HG03060 (cell line): Measurements from ENCODE around the gene MCC.

Source experiments
- ATAC-seq: cut with Tn5 transposase; IDR thresholded peaks from one replicate; pipeline ENCODE4 v1.9.1; 2021; ENCODE audit warnings: low read depth, moderate number of reproducible peaks; ENCODE audit not compliant: unreplicated experiment

Gene MCC

DNA sequence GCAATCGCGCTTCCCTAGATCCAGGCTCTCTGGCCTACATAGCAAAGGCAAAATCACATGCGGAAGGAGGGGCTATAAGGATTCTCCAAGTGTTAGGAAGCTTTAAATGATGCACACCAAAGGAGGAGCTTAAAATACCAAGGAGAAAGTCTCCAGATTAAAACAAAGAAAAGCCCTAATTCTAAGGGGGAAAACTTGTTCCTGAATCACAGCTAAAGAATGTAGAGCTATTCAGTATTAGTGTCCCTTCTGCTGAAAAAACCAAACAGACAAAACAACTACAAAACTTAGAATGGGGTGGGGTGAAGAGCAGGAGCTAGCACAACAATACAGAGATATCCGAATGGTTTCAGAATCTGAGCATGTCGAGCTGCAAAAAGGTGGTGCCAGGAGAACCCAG lies 297.9 kb downstream of the MCC start:
- no peak for ATAC-seq

DNA sequence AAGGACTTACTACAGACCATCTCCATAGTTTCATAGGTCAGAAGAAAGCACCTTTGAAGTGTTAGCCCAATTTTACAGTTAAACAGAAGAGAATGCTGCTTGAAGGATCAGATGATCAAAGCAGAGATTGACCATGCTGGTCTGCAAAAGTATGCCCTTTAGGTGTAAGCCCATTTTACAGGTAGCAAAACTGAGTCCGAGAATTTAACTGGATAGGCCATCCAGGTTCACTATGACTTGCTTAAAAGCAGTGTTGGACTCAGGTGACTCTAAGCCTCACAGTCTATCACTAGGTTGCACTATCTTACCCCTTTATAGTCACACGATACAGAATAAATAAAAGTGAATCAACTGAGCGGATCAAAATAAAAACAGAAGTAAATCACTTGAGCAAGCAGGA lies 299.0 kb downstream of the MCC start:
- ATAC-seq = no peak

- ATAC-seq = no peak
Observed at GRCh38 chr5:113188436-113188835, 299.8 kb downstream of the MCC start.

DNA sequence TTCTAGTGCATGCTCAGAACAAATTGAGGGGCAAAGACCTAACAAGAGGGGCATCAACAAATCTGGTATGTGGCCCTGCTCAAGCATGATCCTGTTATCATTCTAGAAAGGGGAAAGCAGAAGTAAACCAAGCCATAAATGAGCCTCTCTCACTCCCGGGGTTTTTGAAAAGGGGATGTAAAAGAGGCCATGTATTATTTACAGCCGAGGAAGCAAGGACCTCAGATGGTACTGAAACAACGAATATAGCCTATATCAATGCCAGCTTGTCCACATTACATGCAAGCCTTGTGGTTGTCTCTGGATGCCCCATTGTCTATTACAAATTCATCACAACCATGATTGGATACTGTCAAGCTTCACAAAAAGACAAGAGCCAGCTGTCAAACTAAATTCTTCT lies 300.3 kb downstream of the MCC start:
- no peak for ATAC-seq

DNA sequence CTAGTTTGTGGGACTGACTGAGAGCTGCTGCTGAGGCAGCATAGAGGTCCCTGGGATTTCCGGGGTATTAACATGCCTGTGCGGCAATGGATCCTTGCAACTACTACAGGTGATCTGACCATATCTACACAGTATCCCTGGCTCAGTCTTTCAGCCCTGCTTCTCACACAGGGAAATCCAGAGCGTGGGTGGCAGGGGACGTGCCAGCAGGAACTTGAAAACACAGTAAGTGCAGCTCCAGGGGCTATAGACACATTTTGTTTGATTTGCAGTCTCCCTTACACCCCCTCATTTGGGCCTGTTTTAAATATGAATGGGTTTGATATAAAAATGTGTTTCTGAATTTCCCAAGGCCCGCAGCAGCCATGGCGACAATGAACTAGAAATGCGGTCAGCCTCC lies 302.2 kb downstream of the MCC start:
- ATAC-seq = no peak

GRCh38 chr5:113183694-113184093 lies 304.6 kb downstream of the MCC start:
- ATAC-seq = no peak

- no peak for ATAC-seq
Observed at GRCh38 chr5:113182658-113183344, 305.5 kb downstream of the MCC start.

DNA sequence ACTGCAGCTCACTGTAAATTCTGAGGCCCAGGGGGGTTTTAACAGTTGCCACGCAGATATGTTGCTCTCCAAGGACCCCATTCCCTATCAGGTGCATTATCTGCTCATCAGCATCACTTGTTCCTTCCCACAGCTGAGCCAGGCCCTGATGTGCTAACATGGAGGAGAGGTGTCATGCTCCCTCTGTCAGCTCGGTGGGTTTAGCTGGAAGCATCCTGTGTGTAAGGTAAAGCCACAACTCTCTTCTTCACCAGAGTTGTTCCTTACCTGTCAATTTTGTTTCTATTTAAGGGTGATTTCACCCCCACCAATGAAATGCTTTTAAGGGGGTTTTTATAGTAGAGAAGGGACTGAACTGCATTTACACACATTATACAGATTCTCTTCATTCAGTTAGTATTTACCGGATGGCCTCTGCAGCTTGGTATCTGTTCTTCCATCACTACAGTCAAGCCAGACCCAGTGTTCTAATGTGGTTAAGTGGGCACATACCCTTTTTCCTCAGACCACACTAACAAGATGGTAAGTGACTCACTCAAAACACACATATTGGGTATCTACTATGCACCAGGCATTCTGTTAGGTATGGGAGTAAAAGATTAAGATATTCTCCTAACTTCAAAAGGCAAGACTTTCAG lies 306.3 kb downstream of the MCC start:
- ATAC-seq = no peak

DNA sequence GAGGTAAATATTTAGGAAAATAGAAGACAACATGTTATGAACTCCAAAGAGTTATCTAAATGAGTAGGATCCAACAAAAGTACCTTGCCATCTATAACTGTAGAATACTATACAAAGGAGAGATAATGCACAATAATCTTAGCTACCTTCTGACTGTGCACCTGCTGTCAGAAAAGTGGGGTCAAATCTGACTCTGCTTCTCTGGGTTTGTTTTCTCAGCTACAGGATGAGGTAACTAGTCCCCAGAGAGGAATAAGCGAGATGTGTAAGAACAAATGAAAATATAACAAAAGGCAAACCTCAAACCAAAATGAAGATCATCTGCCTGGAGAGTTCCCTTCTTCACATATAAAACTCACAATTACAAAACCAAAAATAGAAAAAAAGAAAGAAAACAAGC lies 306.8 kb downstream of the MCC start:
- no peak for ATAC-seq

DNA sequence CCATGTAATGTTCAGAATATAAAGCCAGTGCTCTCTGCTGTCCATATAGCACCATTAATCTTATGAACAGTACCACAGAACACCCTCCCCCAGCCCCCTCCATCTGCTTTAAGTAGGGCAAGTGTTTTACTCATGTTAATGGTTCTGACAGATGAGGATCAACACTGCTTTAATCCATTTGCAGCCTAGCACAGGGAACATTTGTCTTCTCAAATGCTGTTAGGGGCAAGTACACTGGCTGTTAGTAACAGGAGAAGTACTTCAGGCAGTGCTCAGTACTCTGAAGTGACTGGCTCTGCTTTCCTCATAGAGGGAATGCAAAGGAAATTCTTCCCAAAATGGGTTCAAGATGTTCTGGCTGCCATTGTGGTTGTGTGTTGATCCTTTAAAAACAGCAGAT lies 309.1 kb downstream of the MCC start:
- no peak for ATAC-seq

GRCh38 chr5:113178073-113178779 lies 310.0 kb downstream of the MCC start:
- no peak for ATAC-seq

DNA sequence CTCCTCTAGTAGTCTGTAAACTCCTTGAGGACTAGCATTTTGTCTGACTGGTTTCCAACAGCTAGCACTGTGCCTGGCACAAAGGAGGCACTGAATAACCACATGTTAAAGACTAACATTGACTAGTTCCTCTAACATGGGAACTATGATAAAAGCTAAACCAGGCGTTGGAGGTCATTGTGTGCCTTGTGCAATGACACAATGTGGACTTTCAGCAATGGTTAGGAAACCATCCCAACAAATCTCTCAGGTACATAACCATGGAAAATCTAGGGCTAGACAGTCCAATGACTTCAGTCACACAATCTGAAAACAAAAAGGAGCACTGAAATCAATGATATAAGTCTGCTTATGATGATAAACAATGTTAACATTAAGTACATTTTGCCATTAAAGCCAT lies 311.0 kb downstream of the MCC start:
- ATAC-seq = no peak

- no peak for ATAC-seq
Observed at GRCh38 chr5:113176734-113177133, 311.5 kb downstream of the MCC start.

GRCh38 chr5:113176196-113176595 lies 312.1 kb downstream of the MCC start:
- ATAC-seq = no peak

DNA sequence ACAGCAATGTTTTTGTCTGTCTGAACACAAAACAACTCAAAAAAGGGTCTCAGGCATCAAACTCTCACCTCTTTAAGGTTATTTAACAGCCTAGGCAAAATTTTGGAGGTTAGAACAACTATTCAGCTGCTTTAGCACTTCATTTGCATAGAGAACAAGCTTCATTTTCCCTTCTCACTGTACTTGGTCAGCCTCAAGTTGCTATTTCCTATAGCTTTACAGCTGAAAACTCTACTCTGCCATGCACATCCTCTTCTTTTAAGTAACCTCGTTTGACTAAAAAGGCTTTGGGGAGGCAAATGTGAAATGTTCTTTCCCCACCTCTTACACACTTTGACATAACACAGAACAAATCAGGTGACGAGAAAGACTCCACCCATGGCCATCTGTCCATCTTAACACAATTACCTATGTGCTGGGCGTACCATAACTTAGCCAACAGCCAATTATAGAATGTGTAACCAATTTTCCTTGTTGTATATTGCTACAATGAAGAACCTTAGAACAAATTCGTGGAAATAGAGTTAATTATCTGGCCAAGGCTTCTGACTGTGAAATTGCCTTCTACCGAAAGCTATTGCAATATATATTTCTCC lies 315.9 kb downstream of the MCC start:
- ATAC-seq = no peak

DNA sequence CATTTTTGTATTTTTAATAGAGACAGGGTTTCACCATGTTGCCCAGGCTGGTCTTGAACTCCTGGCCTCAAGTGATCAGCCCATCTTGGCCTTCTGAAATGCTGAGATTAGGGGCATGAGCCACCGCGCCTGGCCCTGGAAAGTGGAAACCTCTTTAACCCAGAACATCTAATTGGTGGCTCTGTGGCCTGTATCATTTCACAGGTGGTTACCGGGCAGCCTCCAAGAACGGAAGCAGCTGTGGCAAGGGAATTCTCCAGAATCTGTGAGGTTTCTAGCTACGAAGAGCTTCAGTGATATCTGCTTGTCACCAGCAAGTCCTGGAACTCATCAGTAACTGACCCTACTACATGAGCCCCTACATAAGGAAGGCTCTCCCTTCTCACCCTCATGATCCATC lies 316.7 kb downstream of the MCC start:
- no peak for ATAC-seq

DNA sequence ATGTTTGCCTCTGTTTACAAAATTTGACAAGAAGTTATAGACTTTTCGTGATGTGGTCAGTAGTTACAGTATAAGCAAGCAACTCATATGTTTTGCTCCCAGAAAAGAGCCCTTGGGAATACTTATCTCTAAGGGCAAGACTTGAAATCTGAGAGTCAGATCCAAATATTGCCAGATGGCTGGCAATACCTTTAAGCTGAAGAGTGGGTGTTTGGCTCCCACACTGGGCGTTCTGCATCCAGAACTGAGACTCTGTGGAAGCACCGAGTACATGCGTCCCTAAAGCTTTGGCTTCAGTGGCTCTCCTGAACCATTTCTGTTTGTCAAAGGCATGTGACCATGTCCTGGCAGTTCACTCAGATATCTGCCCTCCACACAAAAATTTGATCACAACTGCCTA lies 317.5 kb downstream of the MCC start:
- ATAC-seq = no peak

DNA sequence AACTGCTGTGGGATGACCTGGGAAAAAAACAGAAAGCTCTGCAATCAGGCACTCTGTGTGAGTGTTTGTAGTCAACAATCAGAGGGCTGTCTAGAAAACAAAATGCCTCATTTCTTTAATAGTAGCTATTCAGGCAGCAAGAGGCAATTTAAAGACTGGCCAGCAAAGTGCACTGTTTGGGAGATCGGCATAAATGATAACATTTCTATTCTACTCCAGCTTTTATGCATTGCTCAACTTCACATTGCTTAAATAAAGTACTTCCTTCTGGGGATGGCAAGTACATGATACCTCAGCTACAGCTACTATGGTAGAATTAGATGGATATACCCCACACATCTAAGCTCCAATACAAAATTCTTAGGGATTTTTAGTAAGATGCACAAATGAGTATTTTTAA lies 318.5 kb downstream of the MCC start:
- ATAC-seq = no peak

DNA sequence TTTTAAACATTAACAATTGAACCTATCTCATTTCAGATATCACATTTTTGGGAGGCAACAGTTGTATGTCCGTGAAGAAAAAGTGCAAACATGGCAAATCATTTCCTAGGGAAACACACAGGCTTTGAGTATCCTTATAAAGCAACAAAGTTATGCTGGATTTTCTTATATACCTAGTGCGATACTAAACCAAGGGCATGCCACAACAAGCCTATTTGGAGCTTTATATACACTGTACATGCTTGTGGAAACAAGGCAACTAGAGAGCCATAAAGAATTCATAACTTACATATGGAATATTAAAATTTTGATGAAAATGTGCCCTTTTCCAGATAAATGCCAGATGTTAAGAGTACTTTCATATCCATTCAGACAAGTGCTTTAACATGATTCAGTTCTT lies 320.3 kb downstream of the MCC start:
- no peak for ATAC-seq

DNA sequence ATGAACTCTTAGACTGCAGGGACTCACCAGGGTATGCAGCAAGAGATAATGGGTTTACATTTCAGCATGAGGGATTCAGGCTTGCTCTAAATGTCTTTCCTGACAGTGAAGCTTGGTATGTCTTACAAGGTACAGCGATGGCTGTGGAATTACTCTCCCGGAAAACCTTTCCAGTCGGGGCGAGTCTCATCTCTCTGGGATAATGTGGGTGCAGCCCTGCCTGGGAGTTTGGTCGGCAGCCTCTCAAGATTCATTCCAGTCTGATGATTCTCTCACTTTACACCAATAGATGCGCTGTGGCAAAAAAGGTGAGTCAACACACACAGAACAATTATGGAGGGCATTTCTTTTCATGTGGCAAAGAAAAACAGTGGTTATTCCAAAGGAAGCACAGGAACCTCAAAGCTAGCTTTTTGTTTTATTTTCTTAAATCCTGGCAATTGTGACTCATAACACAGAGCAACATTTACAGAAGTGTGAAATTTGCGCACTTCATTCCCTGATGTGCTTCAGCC lies 321.3 kb downstream of the MCC start:
- no peak for ATAC-seq

DNA sequence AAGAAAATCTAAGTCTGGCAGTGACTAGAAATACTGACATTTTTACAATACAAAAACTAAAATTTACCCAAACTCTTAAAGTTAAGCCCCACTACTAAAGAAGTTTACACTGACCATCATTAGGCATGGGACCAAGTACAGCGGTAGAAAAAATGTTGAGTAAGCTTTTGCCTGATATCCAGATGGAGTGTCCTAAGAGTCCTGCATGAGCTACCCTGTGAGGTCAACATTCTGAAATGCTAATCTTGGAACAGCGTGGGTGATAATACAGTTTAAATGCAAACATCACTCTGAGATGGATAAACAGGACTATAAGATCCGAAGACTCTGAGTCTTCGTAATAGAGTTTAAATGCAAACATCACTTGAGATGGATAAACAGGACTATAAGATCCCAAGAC lies 322.0 kb downstream of the MCC start:
- no peak for ATAC-seq
